Heart right ventricle (tissue), 16 donors: ENCODE measurements around the gene XRCC5. TPM values are rescaled to one million over a fixed set of nuclear protein-coding genes. Genes with fewer than 3 reads are reported as not detected.
A peak's percentile ranks its signal among the peaks of the same experiment; 100 is the strongest.
"Not testable (repeated sequence)": the region's sequence is repeated elsewhere in the genome, so short reads cannot be mapped to it uniquely, and the experiment has no call there.

ENCODE experiments used
- ATAC-seq, 8 donors: fragments of 200-7000 bp; cut with Tn5 transposase; one replicate each; pipeline ENCODE4 v1.9.1; 2020; ENCODE audit warnings: mild to moderate bottlenecking in 8 of 8, moderate library complexity in 8 of 8, moderate number of reproducible peaks in 1 of 8
- DNase-seq, 2 donors: peaks; one replicate each; pipeline ENCODE4 v3.0.0-alpha.2; 2020
- H3K27ac ChIP-seq, 10 donors: fragments of 200-600 bp; sonication (generic) in 2 of 10; one replicate each; pipeline versions ENCODE4 v1.5.0 to v1.8.0; 2020 to 2022; ENCODE audit warnings: mild to moderate bottlenecking in 3 of 10
- H3K27me3 ChIP-seq, 7 donors: fragments of 200-600 bp; one replicate each; pipeline ENCODE4 v1.8.0; 2021 to 2022; ENCODE audit warnings: mild to moderate bottlenecking in 2 of 7
- H3K36me3 ChIP-seq, 9 donors: fragments of 200-600 bp; sonication (generic) in 1 of 9; one replicate each; pipeline versions ENCODE4 v1.5.0 to v1.8.0; 2020 to 2022; ENCODE audit warnings: mild to moderate bottlenecking in 2 of 9
- H3K4me1 ChIP-seq, 9 donors: fragments of 200-600 bp; sonication (generic) in 1 of 9; one replicate each; pipeline versions ENCODE4 v1.5.0 to v1.8.0; 2020 to 2022; ENCODE audit warnings: mild to moderate bottlenecking in 4 of 9
- H3K4me3 ChIP-seq, 10 donors: fragments of 200-600 bp; sonication (generic) in 2 of 10; one replicate each; pipeline versions ENCODE4 v1.5.0 to v1.8.0; 2020 to 2022; ENCODE audit warnings: mild to moderate bottlenecking in 7 of 10, moderate library complexity in 2 of 10
- H3K9me3 ChIP-seq, 11 donors: fragments of 200-600 bp in 10 of 11; sonication (generic) in 2 of 11; one replicate each; pipeline versions ENCODE4 v1.5.0 to v1.8.0; 2013 to 2022; ENCODE audit warnings: mild to moderate bottlenecking in 2 of 11, control low read depth in 1 of 11, moderate library complexity in 1 of 11
- CTCF ChIP-seq, 9 donors: fragments of 200-600 bp; sonication (generic) in 2 of 9; IDR thresholded peaks; one replicate each; pipeline versions ENCODE4 v1.5.0 to v1.8.0; 2021 to 2022; ENCODE audit warnings: antibody characterized with exemption in 9 of 9, mild to moderate bottlenecking in 5 of 9, moderate library complexity in 1 of 9
- WGBS, 2 donors: extraction: QIAGEN DNeasy Blood & Tissue Kit; methylation state at CpG; one replicate each; pipeline ENCODE4 v1.1.7; 2013; ENCODE audit warnings: inconsistent platforms in 1 of 2; 5-methylcytosine and 5-hydroxymethylcytosine counted together
- intact Hi-C, 10 donors: fragments of 100-400 bp; cut with DNase I; formaldehyde crosslinking; loops; one replicate each; pipeline versions ENCODE4 v1.11.1 to v1.14.2; 2022
- polyA plus RNA-seq, 2 donors: library from polyadenylated mRNA; stranded (reverse); fragments of 200-250 nt; gene quantifications; one replicate each; pipeline ENCODE4 v1.2.3, GENCODE V29; 2013
- total RNA-seq, 10 donors: library from RNA; stranded (reverse); fragmentation: NEBNext Ultra II Directional in 3 of 10; extraction: Animal tissue kit (Norgen Biotek cat#: 25700) in 3 of 10; gene quantifications; one replicate each; pipeline versions ENCODE4 v1.2.1 to v1.2.4, GENCODE V29; 2021 to 2023
- donor health status: Arrhythmogenic right ventricular cardiomyopathy.
- donor health status: ischemic (EF 13 %, LVEDD 7.1; RV severe dilation, severe dysfunction).
- donor health status: healthy with polysubstance abuse.
- donor health status: DM: no; HTN: yes; CAD: no.
- donor health status: DM: no; HTN: no; CAD: no.
- donor health status: ischemic (EF 25% LVEDD 6.9; RV normal size, moderate dysfunction).
- donor health status: ischemic (EF 25% LVEDD 5.7; RV mildly dilated, moderate dysfunction).
- donor health status: healthy.
- donor health status: DM: yes; HTN: yes; CAD: no.
- donor health status: Ischemic cardiomyopathy.
- donor health status: ischemic (EF 35%, LVEDD 5.7; RV mildly dilated, moderate dysfunction).
- donor health status: nonischemic (EF 11% LVEDD 7.7; RV severe dilation, severe dysfunction).
- donor health status: DM: yes; HTN: yes; CAD: no.
- donor health status: PGD.
- donor health status: ischemic (EF 29% LVEDD 5.4; RV normal size, mild dysfunction).
- donor health status: nonischemic (EF 23%, LVEDD 6.1; RV moderate dilation, normal function).

The XRCC5 gene
- total and polyA plus RNA-seq, 12 donors, result 35.6 to 163 (median 134) TPM

DNA sequence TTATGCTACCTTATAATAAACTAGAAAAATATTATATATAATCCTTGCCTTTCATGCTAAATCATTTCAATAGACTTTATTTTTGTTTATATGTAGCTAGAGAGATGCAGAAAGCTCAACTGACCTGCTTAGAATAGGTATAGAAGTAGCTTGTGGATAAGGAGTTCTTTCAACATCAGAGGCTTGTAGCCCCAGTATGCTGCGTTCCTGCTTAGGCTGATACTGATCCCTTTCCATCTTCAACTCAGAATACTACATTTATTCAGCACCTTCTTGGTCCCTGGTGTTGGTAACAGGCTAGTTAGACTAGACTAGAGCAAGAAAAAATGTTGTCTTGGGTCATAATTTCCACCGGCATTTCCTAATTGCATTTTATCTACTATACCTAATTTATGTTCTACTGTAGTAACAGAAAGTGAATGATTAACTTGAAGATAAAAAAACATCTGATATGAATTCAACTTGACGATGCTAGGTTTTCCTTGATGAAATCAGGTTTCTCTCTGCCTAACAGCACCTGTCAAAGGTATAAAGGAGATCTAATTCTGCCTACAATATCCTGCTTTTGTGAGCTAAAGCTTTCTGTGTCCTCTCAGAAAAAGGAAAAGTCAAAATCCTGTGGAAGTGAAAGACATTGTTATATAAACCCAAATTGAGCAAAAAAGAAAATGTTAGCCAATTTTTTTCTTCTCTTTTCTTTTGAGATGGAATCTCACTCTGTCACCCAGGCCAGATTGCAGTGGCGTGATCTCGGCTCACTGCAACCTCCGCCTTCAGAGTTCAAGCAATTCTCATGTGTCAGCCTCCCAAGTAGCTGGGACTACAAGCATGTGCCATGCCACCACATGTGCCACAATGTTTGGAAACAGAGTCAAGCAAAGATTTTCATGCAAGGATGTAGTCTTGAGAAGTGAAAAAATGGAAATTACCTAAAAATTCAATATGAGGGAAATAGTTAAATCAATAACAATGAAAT, 33.4 kb upstream of the XRCC5 start:
- no peak overlapping the region for H3K27ac ChIP-seq
- 86 to 92% methylated on average over 6 of the region's 6 CpGs for WGBS, 2 donors
- no peak for ATAC-seq

GRCh38 chr2:216078776-216079175, 30.4 kb upstream of the XRCC5 start:
- DNase-seq (no peak), ATAC-seq (no peak)
- Histone ChIP-seq H3K9me3 (no peaks in the 10 kb centered on the region), H3K27ac (no peak overlapping the region), H3K4me3 (no peak overlapping the region), H3K4me1 (peaks cover 0 to 25% (median 16%) of the 10 kb centered on the region in 9 donors), H3K27me3 (no peaks in the 10 kb centered on the region), H3K36me3 (no peaks in the 10 kb centered on the region)
- 80 to 83% methylated on average over 1 of the region's 1 CpG for WGBS, 2 donors
- TF ChIP-seq CTCF (IDR thresholded peaks at IDR 0.05), result no peak
- intact Hi-C loops, result no loop called here

More for the DNA sequence above, 33.4 kb upstream of the XRCC5 start:
- DNase-seq, result no peak
- no peak overlapping the region for H3K4me3 ChIP-seq
- no peaks in the 10 kb centered on the region for H3K27me3 ChIP-seq
- no peaks in the 10 kb centered on the region for H3K36me3 ChIP-seq
- peaks cover 0 to 6% (median 0%) of the 10 kb centered on the region in 11 donors for H3K9me3 ChIP-seq
- peaks cover 0 to 4% (median under 1%) of the 10 kb centered on the region in 9 donors for H3K4me1 ChIP-seq
- no peak for TF ChIP-seq CTCF (IDR thresholded peaks at IDR 0.05)
- intact Hi-C loops, result no loop called here

DNA sequence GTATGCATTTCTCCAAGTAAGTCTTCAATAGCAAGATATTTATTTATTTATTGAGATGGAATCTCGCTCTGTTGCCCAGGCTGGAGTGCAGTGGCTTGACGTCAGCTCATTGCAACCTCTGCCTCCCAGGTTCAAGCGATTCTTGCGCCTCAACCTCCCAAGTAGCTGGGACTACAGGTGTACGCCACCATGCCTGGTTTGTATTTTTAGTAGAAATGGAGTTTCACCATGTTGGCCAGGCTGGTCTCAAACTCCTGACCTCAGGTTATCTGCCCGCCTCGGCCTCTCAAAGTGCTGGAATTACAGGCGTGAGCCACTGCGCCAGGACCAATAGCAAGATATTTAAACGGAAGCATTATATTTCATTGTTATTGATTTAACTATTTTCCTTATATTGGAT, 29.1 kb upstream of the XRCC5 start:
- H3K27me3 ChIP-seq, H3K9me3 ChIP-seq, H3K4me3 ChIP-seq, H3K36me3 ChIP-seq, H3K27ac ChIP-seq, DNase-seq, ATAC-seq: not testable (repeated sequence)
- peaks cover 0 to 34% (median 16%) of the 10 kb centered on the region in 9 donors for H3K4me1 ChIP-seq
- intact Hi-C loops, result loop anchor here in 1 of 10 donors (2.0 kb wide), 1 partner anchor 35 kb away; no protein-coding TSS in a partner anchor
- WGBS, 2 donors, result 98% methylated on average over 10 of the region's 10 CpGs

DNA sequence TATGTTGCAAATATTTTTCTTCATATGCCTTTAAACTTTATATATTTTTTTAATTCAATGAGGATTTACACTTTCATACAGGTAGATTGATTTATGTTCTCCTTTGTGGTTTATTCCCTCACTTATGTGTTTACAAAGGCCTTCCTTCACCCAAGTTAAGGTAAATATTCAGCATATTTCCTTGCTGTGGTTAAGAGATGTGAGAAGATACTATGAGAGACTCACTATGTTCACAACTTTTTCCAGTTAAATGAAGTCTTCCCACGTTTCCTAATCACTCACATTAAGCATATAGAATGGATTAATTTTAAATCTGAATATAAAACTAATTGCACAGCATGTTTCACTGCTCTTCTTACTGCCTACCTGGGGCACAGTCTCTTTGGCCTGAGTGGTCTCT, 28.1 kb upstream of the XRCC5 start:
- Histone ChIP-seq H3K27me3 (no peaks in the 10 kb centered on the region), H3K36me3 (no peaks in the 10 kb centered on the region), H3K4me3 (peak overlapping the region; percentile 51 to 79 (median 68)), H3K9me3 (no peaks in the 10 kb centered on the region), H3K27ac (peak overlapping the region in 3 of 10 donors; percentile 17 to 74 (median 24)), H3K4me1 (peaks cover 0 to 34% (median 16%) of the 10 kb centered on the region in 9 donors)
- TF ChIP-seq CTCF (IDR thresholded peaks at IDR 0.05), result no peak
- intact Hi-C loops, result loop anchor here in 1 of 10 donors (2.0 kb wide), 1 partner anchor 34 kb away; no protein-coding TSS in a partner anchor
- ATAC-seq (no peak), DNase-seq (no peak)
- WGBS, 2 donors, result 43 to 57% methylated on average over 1 of the region's 1 CpG
